Forelimb muscle (tissue), 1 donor: ENCODE data around the gene WWOX. TPM values are rescaled to one million over a fixed set of nuclear protein-coding genes. Genes with fewer than 3 reads are reported as not detected.
"Not testable (repeated sequence)": the region's sequence is repeated elsewhere in the genome, so short reads cannot be mapped to it uniquely, and the experiment has no call there.

ENCODE experiments used
- DNase-seq: peaks from one replicate; pipeline ENCODE4 v3.0.0-alpha.2; 2013; ENCODE audit warnings: low read depth
- polyA plus RNA-seq: library from polyadenylated mRNA; unstranded; fragments of 120-200 nt; gene quantifications from one replicate; pipeline ENCODE4 v1.2.1, GENCODE V29; 2013; ENCODE audit not compliant: insufficient read length

Gene WWOX
- polyA plus RNA-seq, 1 donor: 11.9 TPM

DNA sequence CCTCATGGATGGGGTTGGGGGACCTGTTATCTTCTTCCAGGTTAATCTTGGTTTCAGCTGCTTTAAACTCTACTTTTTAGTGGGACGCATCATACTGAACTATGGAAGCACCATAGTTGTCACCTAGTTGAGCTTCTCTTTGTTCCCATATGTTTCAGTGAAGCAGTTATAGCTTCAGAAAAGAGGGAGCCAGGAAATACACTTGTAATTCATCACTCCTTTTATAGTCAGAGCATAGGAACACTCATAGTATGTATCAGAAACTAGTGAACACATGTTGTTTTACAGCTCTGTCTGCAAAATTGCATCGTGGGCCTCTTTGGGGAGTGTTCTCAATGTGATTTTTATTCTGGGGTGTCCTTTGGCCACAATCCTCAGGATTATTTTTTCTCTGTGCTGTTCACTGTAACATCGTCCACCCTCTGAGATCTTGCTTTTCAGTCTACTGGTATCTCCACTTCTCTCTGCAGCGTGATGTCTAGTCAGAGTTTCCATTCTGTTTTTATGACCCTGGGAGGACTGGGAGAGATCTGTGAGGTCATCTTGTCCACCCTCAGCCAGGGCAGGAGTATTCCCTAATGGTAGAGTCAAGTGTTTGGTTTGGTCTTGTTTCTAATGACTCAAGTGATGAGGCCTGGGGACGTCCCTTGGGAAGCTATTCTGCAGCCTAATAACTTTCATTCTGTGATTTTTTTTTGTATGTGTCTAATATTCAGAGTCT, 585.4 kb downstream of the WWOX start:
- peak; percentile 47 for DNase-seq

DNA sequence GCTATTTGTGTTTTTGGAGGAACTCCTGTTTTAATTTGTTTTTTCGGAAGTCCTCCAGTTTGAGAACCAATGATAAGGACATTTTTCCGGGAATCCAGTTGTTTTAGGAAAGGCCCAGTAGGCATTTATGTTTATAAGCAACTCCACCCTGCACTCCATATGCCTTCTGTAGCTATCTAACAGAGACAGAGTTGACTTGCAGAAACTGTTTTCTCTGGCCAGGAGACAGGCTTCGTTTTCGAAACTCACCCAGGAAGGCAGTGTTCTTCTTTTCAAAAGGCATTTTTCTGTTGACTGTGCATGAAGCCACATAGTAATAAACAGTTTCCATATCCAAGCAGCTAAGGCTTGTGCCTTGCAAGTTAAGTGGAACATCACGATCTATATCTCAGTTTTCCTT, 587.1 kb downstream of the WWOX start:
- DNase-seq: no peak

DNA sequence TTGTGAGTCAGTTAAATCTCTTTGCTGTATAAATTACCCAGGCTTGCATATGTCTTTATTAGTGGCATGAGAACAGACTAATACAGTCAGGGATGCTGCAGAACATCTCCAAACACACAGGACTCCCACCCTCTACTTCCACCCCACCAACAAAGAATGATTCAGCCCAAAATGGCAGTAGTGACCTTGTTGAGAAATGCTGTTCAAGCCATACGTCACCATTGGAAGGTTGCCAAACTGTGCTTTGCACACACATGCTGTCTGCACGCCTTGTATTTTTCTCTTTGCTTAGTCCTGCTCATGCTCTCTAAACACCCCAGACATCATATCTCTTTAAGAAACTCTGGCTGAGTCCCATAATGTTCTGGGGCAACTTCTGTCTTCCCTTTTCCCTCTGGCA, 589.6 kb downstream of the WWOX start:
- DNase-seq: no peak

DNA sequence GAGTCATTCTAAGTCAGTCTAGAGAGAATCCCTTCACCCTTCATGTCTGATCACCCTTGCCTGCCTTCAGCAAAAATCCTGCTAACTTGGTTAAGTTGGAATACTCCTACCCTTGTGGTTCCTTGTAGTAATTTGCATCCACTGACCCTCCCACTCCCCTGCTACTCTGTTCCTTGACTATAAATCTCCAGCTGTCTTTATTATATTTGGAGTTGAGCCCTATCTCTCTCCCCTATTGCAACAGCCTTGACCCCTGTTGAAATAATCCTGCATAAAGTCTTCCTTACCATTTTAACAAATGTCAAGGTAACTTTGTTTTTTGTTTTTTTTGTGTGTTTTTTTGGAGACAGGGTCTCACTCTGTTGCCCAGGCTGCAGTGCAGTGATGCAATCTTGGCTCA, 590.1 kb downstream of the WWOX start:
- DNase-seq: no peak

DNA sequence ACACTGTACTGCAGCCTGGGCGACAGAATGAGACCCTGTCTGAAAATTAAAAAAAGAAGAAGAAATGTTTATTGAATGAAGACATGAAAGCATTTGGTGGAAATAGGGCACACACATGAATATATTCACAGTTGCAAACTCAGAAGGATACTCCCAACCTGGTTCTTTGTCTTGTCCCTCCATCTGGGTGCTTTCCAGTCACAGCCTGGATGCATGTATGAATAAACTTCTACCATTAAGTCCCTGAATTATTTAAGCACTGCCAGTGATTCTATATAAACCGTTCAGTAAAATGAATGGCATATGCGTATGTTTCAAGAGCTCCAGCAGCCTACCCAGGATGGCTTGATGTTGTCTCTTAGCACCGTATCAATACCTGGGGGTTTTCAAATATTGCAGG, 591.1 kb downstream of the WWOX start:
- no peak for DNase-seq

DNA sequence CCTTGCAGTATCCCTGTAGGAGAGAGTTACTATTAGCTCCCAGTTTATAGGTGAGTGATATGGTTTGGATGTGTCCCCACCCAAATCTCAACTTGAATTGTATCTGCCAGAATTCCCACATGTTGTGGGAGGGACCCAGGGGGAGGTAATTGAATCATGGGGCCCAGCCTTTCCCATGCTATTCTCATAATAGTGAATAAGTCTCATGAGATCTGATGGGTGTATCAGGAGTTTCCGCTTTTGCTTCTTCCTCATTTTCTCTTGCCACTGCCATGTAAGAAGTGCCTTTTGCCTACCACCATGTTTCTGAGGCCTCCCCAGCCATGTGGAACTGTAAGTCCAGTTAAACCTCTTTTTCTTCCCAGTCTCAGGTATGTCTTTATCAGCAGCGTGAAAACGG, 592.3 kb downstream of the WWOX start:
- not testable (repeated sequence) for DNase-seq

DNA sequence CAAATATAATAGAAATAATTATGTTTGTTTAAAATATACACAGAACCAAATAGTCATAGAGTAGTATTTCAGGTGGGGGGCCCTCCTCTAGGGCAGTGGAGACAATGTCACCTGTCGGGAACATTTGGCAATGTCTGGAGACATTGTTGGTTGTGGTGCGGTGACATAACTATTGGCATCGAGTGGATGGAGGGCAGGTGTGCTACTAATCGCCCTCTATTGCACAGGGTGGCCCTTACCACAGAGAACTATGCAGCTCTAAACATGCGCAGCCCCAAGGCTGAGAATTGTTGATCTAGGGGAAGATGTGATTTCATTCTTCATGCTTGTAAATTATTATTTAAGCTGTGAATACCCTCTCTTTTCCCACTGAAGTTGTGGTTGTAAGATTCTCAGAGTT, 594.0 kb downstream of the WWOX start:
- DNase-seq: no peak

DNA sequence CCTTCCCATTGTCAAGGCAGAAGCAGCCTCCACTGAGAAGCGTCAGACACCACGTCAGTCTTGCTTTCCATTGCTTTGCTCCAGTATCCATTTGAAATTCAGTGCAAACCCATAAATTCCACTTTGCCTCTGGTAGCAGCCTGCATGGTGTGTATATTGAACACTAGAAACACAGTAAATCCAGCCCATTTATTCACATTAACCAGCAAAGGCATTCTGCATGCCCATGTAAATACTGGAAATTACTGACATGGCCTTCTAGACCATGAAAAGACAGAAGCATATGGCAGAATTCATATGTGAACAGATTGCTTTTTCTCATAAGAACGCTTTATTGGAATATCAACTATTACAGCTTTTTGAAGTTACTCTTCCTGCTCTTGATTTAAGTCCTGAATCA, 595.0 kb downstream of the WWOX start:
- no peak for DNase-seq

DNA sequence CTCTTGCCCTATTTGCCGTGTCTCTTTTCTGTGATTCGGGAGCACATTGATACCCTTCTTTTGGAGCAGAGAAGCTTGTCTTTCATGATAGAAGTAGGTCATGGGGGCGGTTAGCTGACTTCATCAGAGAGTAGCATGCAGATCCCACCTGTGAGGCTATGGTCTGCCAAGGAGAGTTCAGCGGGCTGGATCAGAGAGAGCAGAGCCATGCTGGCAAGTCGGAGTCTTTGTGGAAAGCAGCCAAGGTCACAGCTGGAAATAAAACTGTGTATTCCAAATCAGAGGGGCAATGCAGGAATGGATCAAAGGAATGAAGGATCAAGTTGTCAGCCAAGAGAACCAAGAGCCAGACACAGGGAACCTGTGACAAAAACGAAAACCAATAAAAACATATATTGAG, 595.9 kb downstream of the WWOX start:
- no peak for DNase-seq

DNA sequence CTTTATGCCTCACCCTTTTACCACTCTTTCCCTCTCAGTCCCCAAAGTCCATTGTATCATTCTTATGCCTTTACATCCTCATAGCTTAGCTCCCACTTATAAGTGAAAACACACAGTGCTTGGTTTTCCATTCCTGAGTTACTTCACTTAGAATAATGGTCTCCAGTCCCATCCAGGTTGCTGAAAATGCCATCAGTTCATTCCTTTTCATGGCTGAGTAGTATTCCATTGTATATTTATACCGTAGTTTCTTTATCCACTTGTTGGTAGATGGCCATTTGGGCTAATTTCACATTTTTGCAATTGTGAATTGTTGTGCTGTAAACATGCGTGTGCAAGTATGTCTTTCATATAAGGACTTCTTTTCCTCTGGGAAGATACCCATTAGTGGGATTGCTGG, 597.3 kb downstream of the WWOX start:
- DNase-seq: no peak

DNA sequence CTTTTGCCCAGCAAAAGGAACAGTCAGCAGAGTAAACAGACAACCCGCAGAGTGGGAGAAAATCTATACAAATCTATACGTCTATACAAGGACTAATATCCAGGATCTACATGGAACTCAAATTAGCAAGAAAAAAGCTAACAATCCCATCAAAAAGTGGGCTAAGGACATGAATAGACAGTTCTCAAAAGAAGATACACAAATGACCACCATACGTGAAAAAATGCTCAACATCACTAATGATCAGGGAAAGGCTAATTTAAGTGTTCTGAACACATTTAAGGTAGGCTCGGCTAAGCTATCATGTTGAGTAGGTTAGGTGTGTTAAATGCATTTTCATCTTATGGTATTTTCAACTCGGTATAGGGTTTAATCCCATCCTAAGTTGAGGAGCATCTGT, 598.0 kb downstream of the WWOX start:
- DNase-seq: no peak

DNA sequence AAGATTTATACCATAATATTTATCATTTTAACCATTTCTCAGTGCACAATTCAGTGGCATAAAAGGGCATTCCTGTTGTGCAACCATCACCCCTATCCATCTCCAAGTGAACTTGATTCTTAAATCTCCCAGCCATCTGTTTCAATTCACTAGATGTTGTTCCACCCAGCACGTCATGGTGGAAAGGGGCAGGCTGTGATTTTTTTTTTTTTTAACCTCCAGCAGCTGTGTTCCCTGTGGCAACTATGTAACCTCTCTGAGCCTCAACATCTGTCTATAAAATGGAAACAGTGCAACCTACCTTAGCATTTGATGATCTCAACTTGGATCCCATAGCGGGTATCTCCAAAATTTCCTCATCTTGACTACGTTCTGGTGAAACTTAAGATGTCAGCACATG, 604.5 kb downstream of the WWOX start:
- no peak for DNase-seq

DNA sequence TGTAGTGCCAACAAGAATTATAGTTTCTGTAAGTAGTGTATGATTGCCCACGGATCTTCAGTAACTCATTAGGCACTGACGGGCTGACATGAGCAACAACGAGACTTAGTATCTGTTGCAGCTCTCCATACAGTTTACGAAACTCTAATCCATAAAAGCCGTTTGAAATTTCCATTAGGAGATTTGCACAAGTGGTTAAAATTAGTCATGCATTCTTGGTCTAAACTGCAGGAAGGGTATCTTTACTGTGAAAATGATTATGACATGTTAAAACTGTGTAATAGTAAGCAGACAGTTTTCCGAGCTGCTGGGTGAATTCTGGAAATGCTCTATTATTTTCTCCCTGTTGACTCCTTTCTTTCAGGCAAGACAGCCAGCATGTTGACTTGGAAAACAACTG, 605.0 kb downstream of the WWOX start:
- no peak for DNase-seq

DNA sequence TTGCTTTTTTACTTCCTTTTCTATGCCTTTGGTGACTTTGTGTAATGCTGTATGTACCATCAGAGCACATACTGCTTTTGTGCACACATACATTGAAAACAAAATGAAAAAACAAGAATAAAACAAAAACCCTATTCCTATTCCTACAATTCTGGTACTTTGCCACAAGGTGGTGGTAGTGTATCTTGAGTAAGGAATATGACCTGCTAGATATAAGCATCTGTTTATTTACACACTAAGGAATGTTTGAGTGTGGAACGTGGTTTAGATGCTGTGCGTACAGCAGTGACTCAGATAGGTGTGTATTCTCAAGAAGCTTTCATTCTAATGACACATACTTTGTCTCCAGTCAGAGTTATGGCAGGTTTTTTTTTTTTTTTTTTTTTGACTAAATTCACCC, 606.2 kb downstream of the WWOX start:
- DNase-seq: no peak

DNA sequence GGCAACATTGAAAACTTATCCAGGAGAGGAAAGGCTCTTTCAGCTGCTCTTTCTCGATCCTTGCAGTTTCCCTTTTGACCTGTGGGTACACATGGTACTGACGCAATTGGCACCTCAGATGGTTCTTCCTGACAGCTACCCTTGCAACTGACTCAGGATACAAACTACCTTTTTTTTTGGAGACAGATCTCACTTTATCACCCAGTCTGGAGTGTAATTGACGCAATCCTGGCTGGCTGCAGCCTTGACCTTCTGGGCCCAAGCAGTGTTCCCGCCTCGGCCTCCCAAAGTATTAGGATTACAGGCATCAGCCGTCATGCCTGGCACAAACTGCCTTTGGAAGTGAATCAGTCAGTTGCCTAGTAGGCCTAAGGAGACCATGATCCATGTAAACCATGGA, 607.2 kb downstream of the WWOX start:
- DNase-seq: no peak

DNA sequence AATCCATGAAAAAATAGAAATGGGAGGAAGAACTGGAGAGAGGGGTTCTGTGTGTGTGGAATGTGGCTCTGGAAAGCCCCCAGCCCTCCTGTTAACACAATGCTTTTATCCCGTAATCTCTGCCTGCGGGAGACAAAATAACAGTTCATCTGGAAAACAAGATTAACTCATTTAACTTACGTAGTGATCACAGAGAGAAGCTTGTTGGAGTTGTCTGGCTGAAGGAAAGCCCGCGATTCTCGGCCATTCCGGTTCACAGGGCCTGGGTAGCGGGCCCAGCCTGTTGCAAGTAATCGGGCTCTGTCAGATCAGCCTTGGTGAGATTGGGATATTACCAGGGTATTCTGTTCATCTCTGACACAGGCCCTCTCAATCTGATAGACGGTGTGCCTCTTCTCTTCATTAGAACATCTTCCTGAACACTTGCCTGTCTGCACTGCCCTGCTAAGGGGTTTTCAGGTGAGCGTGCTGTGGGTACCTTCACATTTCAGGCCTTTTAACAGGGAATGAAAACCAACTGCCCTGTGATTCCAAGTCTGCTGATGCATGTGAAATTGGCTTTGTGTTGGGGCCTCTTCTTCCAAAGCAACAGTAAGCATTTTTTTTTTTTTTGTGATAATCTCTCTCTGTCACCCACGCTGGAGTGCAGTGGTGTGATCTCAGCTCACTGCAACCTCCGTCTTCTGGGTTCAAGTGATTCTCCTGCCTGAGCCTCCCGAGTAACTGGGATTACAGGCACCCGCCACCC, 609.9 kb downstream of the WWOX start:
- no peak for DNase-seq

DNA sequence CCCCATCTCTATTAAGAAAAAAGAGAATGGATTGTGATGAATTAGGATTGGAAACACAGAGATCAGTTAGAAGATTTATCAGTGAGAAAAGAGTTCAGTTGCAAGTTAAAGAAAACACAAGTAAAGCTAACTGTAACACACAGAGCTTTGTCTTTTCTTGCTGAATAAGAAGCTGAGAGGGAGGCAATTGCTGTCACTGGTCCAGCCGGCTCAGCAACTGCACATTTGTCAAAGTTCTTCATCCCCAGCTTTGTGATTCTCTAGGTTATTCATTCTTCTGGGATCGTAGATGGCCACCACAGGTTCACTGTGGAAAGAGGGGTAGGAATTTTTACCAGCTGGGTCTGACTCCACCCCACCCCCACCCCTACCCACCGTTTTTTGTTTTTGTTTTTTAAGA, 615.7 kb downstream of the WWOX start:
- DNase-seq: no peak

DNA sequence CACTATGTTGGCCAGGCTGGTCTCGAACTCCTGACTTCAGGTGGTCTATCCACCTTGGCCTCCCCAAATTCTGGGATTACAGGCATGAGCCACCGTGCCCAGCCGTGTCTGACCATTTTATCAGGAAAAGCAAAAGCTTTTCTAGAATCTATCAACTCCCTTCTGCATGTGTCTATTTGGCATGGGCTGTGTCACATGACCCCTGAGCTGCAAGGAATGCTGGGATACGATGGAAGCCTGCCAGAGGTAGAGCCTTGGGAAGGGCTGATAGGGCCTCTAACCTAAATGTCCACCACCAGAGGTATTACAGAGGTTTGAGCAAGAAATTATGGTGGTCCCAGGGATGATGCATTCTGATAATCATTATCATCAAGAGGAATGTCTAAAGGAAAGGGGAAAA, 616.2 kb downstream of the WWOX start:
- DNase-seq: no peak

DNA sequence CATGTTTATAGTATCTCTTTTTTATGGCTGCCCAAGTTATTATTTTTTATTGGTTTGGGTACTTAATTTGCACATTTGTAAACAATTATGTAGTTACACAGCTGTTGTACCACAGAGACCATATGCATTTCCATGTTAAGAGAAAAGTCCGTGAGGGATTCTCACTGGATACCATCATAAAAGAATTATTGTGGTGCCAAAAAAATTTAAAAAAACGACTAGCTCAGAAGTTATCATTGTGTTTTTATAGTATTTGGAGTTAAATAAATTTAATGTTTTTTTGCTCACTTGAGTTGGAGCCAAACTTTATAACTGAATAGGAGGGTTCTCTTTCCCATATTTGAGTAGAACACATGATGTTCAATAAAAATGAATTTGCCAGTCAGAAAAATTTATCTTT, 618.7 kb downstream of the WWOX start:
- no peak for DNase-seq

DNA sequence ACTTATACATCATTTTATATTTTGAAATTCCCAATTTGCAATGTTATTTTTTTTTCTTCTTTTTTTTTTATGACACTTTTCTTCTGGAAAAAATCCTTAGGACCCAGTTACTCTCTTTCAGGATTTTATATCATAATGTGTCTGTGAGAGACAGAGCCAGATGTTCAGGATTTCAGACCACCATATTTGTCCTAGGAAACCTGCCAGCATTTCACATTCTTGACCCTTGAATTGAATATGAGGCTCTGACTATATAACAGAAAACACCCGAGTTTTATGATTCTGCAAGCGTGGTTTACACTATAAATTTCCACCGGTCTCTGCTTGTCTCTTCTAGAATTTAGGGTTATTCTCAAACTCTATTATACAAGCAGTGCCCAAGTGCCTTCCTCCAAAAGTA, 621.0 kb downstream of the WWOX start:
- DNase-seq: peak; percentile 46

DNA sequence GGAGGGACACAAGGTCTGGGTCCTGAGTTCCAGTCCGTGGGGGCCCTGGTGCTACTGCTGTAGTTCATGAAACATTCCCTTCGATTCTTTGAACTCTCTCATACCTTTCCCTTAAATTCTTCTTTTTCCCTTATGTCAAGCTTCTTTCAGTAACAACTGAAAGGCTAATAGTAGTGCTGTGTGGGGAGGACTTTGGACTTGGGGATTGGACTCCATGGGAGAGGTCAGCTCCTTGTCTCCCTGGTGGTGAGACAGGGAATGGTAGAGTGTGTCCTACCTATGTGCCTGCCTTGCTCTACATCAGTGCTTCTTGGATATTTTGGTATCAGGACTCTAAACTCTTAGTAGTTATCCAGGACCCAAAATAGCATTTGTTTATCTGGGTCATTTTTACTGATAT, 628.1 kb downstream of the WWOX start:
- DNase-seq: no peak

DNA sequence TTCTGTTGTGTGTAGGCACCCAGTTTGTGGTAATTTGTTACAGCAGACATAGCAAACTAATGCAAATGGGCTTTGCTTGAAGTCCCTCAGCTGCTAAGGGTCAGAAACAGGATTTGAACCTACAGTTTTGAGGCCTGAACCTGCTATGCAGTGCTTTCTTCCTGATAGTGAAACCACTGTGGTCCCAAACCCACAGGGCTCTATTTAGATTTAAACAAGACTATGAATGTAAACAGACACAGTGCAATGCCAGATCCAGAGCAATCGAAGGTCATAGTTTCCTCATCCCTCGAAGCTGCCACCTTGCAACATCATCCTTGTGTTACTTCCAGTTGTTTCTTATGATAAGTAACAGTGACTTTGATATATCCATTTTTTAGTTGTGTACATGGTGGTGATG, 630.2 kb downstream of the WWOX start:
- no peak for DNase-seq

DNA sequence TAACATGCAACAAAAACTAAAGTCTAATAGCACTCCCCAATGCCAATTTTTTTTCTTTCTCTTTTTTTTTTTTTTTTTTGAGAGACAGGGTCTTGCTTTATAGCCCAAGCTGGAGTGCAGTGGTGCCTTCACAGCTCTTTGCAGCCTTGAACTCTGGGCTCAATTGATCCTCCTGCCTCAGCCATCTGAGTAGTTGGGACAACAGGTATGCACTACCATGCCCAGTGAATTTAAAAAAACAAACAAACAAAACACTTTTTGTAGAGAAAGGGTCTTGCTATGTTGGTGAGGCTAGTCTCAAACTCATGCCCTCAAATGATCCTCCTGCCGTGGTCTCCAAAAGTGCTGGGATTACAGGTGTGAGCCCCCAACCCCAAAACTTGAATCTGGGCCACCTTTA, 632.3 kb downstream of the WWOX start:
- no peak for DNase-seq

DNA sequence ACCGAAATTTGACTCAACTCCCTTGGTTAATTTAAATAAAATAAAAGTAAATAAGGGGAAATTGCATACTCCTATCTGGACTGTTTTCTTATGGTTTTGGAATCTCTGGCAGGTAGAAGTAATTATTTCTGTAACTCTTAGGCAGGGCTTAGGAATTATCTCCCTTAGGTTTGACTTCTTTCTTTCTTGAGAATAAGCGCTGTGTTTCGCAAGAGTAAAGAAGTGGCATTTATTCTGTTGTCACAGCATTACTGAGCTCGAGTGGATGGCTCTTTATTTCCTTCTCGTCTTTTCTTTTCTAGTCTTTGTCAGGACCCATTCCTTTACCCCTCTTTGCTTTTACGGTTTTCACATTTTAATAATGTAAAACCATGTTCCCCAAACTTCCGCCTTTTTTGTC, 633.2 kb downstream of the WWOX start:
- no peak for DNase-seq
